Measurements from ENCODE around the gene GPR132.
A peak's percentile ranks its signal among the peaks of the same experiment; 100 is the strongest.

Gene GPR132

GRCh38 chr14:105020815-105021655, 44.2 kb downstream of the GPR132 start, which contains the start of gene CDCA4:
TSS of gene CDCA4 (minus strand) at chr14:105021083. CDS start at chr14:105011929, 9,154 bp downstream.
- Histone ChIP-seq H2AK5ac (ENCODE audit: low read length, severe bottlenecking) (peak within 1 kb of the TSS; percentile 91), H3K27ac (ENCODE audit: low read length, poor library complexity, severe bottlenecking) (peak within 1 kb of the TSS; percentile 100), H2BK15ac (ENCODE audit: low read depth, poor library complexity, severe bottlenecking) (peak within 1 kb of the TSS; percentile 5), H4K91ac (ENCODE audit: low read length) (peak within 1 kb of the TSS; percentile 43), H3K23ac (ENCODE audit: low read length in 2 of 2) (peak within 1 kb of the TSS in 1 of 2 experiments; percentile 91), H3K36me3 (ENCODE audit: control insufficient read depth in 1 of 2, insufficient read depth in 2 of 2, low read depth in 1 of 2, low read length in 2 of 2) (no peaks in the 10 kb centered on the region), H3K4me2 (ENCODE audit: low read length, poor library complexity, severe bottlenecking) (peak within 1 kb of the TSS; percentile 87), H3K27me3 (ENCODE audit: control insufficient read depth in 1 of 2, insufficient read depth in 1 of 2, low read length in 2 of 2) (no peaks in the 10 kb centered on the region), H3K18ac (ENCODE audit: low read depth in 1 of 2, low read length in 2 of 2) (peak within 1 kb of the TSS; percentile 69 to 86), H2AFZ (ENCODE audit: low read depth, low read length) (peak within 1 kb of the TSS; percentile 62), H3K79me1 (replicated peaks; ENCODE audit: low read length, poor library complexity, severe bottlenecking) (no peaks in the 10 kb centered on the region), H3K9ac (ENCODE audit: low read length) (peak within 1 kb of the TSS; percentile 98), H3K4me3 (ENCODE audit: insufficient read depth in 1 of 2, low read depth in 1 of 2, low read length in 2 of 2) (peak within 1 kb of the TSS; percentile 92 to 93), H2BK5ac (ENCODE audit: low read depth, low read length, poor library complexity, severe bottlenecking) (peak within 1 kb of the TSS; percentile 79), H2BK12ac (ENCODE audit: low read length in 2 of 2) (peak within 1 kb of the TSS in 1 of 2 experiments; percentile 59), H4K8ac (ENCODE audit: low read length) (peak within 1 kb of the TSS; percentile 90), H3K4me1 (ENCODE audit: control insufficient read depth, insufficient read depth, low read depth, low read length) (peaks cover 25% of the 10 kb centered on the region), H3K9me3 (ENCODE audit: control insufficient read depth, low read length) (no peaks in the 10 kb centered on the region), H3K4ac (ENCODE audit: low read depth in 1 of 2, low read length in 2 of 2) (peak within 1 kb of the TSS; percentile 77 to 87), H3K14ac (ENCODE audit: low read length in 2 of 2) (peak within 1 kb of the TSS; percentile 76 to 97), H2BK120ac (ENCODE audit: low read depth, low read length) (peak within 1 kb of the TSS; percentile 71)
- DNase-seq = peak; percentile 96
- WGBS = under 1% methylated on average over 97 of the region's 115 CpGs

GRCh38 chr14:105019861-105020814, 45.1 kb downstream of the GPR132 start:
- Histone ChIP-seq H3K4me2 (ENCODE audit: low read length, poor library complexity, severe bottlenecking) (peak overlapping the region; percentile 81), H3K9me3 (ENCODE audit: control insufficient read depth, low read length) (no peaks in the 10 kb centered on the region), H4K91ac (ENCODE audit: low read length) (peak overlapping the region; percentile 43), H2BK120ac (ENCODE audit: low read depth, low read length) (peak overlapping the region; percentile 15), H3K4me1 (ENCODE audit: control insufficient read depth, insufficient read depth, low read depth, low read length) (peaks cover 25% of the 10 kb centered on the region), H3K36me3 (ENCODE audit: control insufficient read depth in 1 of 2, insufficient read depth in 2 of 2, low read depth in 1 of 2, low read length in 2 of 2) (no peaks in the 10 kb centered on the region), H3K9ac (ENCODE audit: low read length) (peak overlapping the region; percentile 91), H3K79me1 (replicated peaks; ENCODE audit: low read length, poor library complexity, severe bottlenecking) (no peaks in the 10 kb centered on the region), H4K8ac (ENCODE audit: low read length) (peak overlapping the region; percentile 90), H2BK15ac (ENCODE audit: low read depth, poor library complexity, severe bottlenecking) (peak overlapping the region; percentile 17), H3K18ac (ENCODE audit: low read depth in 1 of 2, low read length in 2 of 2) (peak overlapping the region; percentile 69 to 86), H2AK5ac (ENCODE audit: low read length, severe bottlenecking) (peak overlapping the region; percentile 59), H2BK5ac (ENCODE audit: low read depth, low read length, poor library complexity, severe bottlenecking) (peak overlapping the region; percentile 21), H3K14ac (ENCODE audit: low read length in 2 of 2) (peak overlapping the region; percentile 76 to 96), H2AFZ (ENCODE audit: low read depth, low read length) (peak overlapping the region; percentile 62), H3K27ac (ENCODE audit: low read length, poor library complexity, severe bottlenecking) (peak overlapping the region; percentile 89), H3K27me3 (ENCODE audit: control insufficient read depth in 1 of 2, insufficient read depth in 1 of 2, low read length in 2 of 2) (no peaks in the 10 kb centered on the region), H3K23ac (ENCODE audit: low read length in 2 of 2) (peak overlapping the region in 1 of 2 experiments; percentile 91), H3K4me3 (ENCODE audit: insufficient read depth in 1 of 2, low read depth in 1 of 2, low read length in 2 of 2) (peak overlapping the region; percentile 92 to 93), H3K4ac (ENCODE audit: low read depth in 1 of 2, low read length in 2 of 2) (peak overlapping the region; percentile 65 to 87), H2BK12ac (ENCODE audit: low read length in 2 of 2) (peak overlapping the region in 1 of 2 experiments; percentile 59)
- DNase-seq = peak; percentile 82
- 7% methylated on average over 56 of the region's 75 CpGs for WGBS

- H3K27ac ChIP-seq (ENCODE audit: low read length, poor library complexity, severe bottlenecking) = no peak overlapping the region
- DNase-seq = no peak
- no peak overlapping the region for H4K8ac ChIP-seq (ENCODE audit: low read length)
- no peak overlapping the region for H2BK12ac ChIP-seq (ENCODE audit: low read length in 2 of 2)
- no peak overlapping the region for H3K4ac ChIP-seq (ENCODE audit: low read depth in 1 of 2, low read length in 2 of 2)
- H3K27me3 ChIP-seq (ENCODE audit: control insufficient read depth in 1 of 2, insufficient read depth in 1 of 2, low read length in 2 of 2) = no peaks in the 10 kb centered on the region
- no peak overlapping the region for H3K4me3 ChIP-seq (ENCODE audit: insufficient read depth in 1 of 2, low read depth in 1 of 2, low read length in 2 of 2)
- H3K14ac ChIP-seq (ENCODE audit: low read length in 2 of 2) = no peak overlapping the region
- no peak overlapping the region for H2BK5ac ChIP-seq (ENCODE audit: low read depth, low read length, poor library complexity, severe bottlenecking)
- peak overlapping the region in 1 of 2 experiments; percentile 19 for H3K23ac ChIP-seq (ENCODE audit: low read length in 2 of 2)
- H4K91ac ChIP-seq (ENCODE audit: low read length) = no peak overlapping the region
- H3K9ac ChIP-seq (ENCODE audit: low read length) = no peak overlapping the region
- H2AK5ac ChIP-seq (ENCODE audit: low read length, severe bottlenecking) = peak overlapping the region; percentile 73
- no peak overlapping the region for H2AFZ ChIP-seq (ENCODE audit: low read depth, low read length)
- H2BK120ac ChIP-seq (ENCODE audit: low read depth, low read length) = no peak overlapping the region
- H3K4me1 ChIP-seq (ENCODE audit: control insufficient read depth, insufficient read depth, low read depth, low read length) = peaks cover 29% of the 10 kb centered on the region
- no peak overlapping the region for H3K18ac ChIP-seq (ENCODE audit: low read depth in 1 of 2, low read length in 2 of 2)
- H3K4me2 ChIP-seq (ENCODE audit: low read length, poor library complexity, severe bottlenecking) = no peak overlapping the region
- no peaks in the 10 kb centered on the region for H3K36me3 ChIP-seq (ENCODE audit: control insufficient read depth in 1 of 2, insufficient read depth in 2 of 2, low read depth in 1 of 2, low read length in 2 of 2)
- no peaks in the 10 kb centered on the region for H3K9me3 ChIP-seq (ENCODE audit: control insufficient read depth, low read length)
- peak overlapping the region; percentile 83 for H2BK15ac ChIP-seq (ENCODE audit: low read depth, poor library complexity, severe bottlenecking)
- 98% methylated on average over 4 of the region's 4 CpGs for WGBS
- H3K79me1 ChIP-seq (replicated peaks; ENCODE audit: low read length, poor library complexity, severe bottlenecking) = no peaks in the 10 kb centered on the region
Observed at GRCh38 chr14:105018414-105018813, 46.8 kb downstream of the GPR132 start.
